NCI-H2107 treated with DMSO at 0.1 percent for 48 hours (cell line): ENCODE results near the gene LRRC8A.
"Not testable (repeated sequence)": the region's sequence is repeated elsewhere in the genome, so short reads cannot be mapped to it uniquely, and the experiment has no call there.

Experiments
- DNase-seq: peaks from one replicate; lab custom pipeline; 2025; ENCODE audit not compliant: unreplicated experiment; lab: John Stamatoyannopoulos, UW

The LRRC8A gene

GRCh38 chr9:128881884-128882676, at the start of gene LRRC8A, which contains the start of gene KYAT1:
TSS of gene LRRC8A (plus strand) at chr9:128882133. CDS start at chr9:128907165, 25,032 bp downstream.
TSS of gene KYAT1 (minus strand) at chr9:128881950. CDS start at chr9:128845405, 36,545 bp downstream.
- DNase-seq: peak; percentile 86

GRCh38 chr9:128833696-128834095, 48.2 kb upstream of the LRRC8A start:
- DNase-seq: no peak

GRCh38 chr9:128835246-128836210, 46.4 kb upstream of the LRRC8A start:
- DNase-seq: no peak

- DNase-seq: no peak
Measured at GRCh38 chr9:128836509-128837145, 45.3 kb upstream of the LRRC8A start.

- DNase-seq: peak; percentile 8
Measured at GRCh38 chr9:128838338-128838737, 43.6 kb upstream of the LRRC8A start.

- DNase-seq: no peak
Measured at GRCh38 chr9:128840524-128840923, 41.4 kb upstream of the LRRC8A start.

GRCh38 chr9:128841694-128842492, 40.0 kb upstream of the LRRC8A start:
- no peak for DNase-seq

- DNase-seq: not testable (repeated sequence)
Measured at GRCh38 chr9:128843171-128843570, 38.8 kb upstream of the LRRC8A start.

GRCh38 chr9:128845186-128845931, 36.6 kb upstream of the LRRC8A start:
- DNase-seq: peak; percentile 30

GRCh38 chr9:128846680-128847030, 35.3 kb upstream of the LRRC8A start:
- DNase-seq: no peak

- no peak for DNase-seq
Measured at GRCh38 chr9:128847803-128848202, 34.1 kb upstream of the LRRC8A start.

GRCh38 chr9:128851024-128851423, 30.9 kb upstream of the LRRC8A start:
- not testable (repeated sequence) for DNase-seq

GRCh38 chr9:128851779-128852600, 29.9 kb upstream of the LRRC8A start:
- not testable (repeated sequence) for DNase-seq

GRCh38 chr9:128852646-128853045, 29.3 kb upstream of the LRRC8A start:
- not testable (repeated sequence) for DNase-seq

GRCh38 chr9:128854454-128854853, 27.5 kb upstream of the LRRC8A start:
- DNase-seq: not testable (repeated sequence)

- DNase-seq: not testable (repeated sequence)
Measured at GRCh38 chr9:128858476-128858875, 23.5 kb upstream of the LRRC8A start.

- no peak for DNase-seq
Measured at GRCh38 chr9:128860937-128861336, 21.0 kb upstream of the LRRC8A start.

- DNase-seq: no peak
Measured at GRCh38 chr9:128861501-128861900, 20.4 kb upstream of the LRRC8A start.

GRCh38 chr9:128862401-128862851, 19.5 kb upstream of the LRRC8A start:
- DNase-seq: no peak
